Lung (tissue), 12 donors: ENCODE results near the gene SNTG2. TPM values are rescaled to one million over a fixed set of nuclear protein-coding genes. Genes with fewer than 3 reads are reported as not detected.

Source experiments
- ATAC-seq: fragments of 200-7000 bp; cut with Tn5 transposase; one replicate; pipeline ENCODE4 v1.9.1; 2020; ENCODE audit warnings: moderate number of reproducible peaks; ENCODE audit not compliant: insufficient read depth, low FRiP score
- DNase-seq, 3 donors: peaks; one replicate each; pipeline ENCODE4 v3.0.0-alpha.2; 2013 to 2017
- H3K27ac ChIP-seq, 2 donors: one replicate each; pipeline ENCODE4 v1.5.1; 2013; ENCODE audit warnings: mild to moderate bottlenecking in 2 of 2, moderate library complexity in 2 of 2, control low read depth in 1 of 2, inconsistent platforms in 1 of 2, low read depth in 1 of 2, low read length in 1 of 2
- H3K27me3 ChIP-seq, 3 donors: one replicate each; pipeline ENCODE4 v1.5.1; 2013; ENCODE audit warnings: low read length in 2 of 3; ENCODE audit not compliant: control insufficient read depth in 3 of 3, insufficient read depth in 3 of 3
- H3K36me3 ChIP-seq, 4 donors: one replicate each; pipeline ENCODE4 v1.5.1; 2013; ENCODE audit warnings: low read length in 4 of 4, mild to moderate bottlenecking in 1 of 4, moderate library complexity in 1 of 4; ENCODE audit not compliant: control insufficient read depth in 4 of 4, insufficient read depth in 4 of 4
- H3K4me1 ChIP-seq, 5 donors: one replicate each; pipeline ENCODE4 v1.5.1; 2013; ENCODE audit warnings: low read length in 5 of 5, mild to moderate bottlenecking in 2 of 5, moderate library complexity in 1 of 5; ENCODE audit not compliant: control insufficient read depth in 5 of 5, insufficient read depth in 5 of 5
- H3K4me3 ChIP-seq: one replicate; pipeline ENCODE4 v1.5.1; 2013; ENCODE audit warnings: mild to moderate bottlenecking, control low read depth, moderate library complexity
- H3K9ac ChIP-seq, 2 donors: one replicate each; pipeline ENCODE4 v1.5.1; 2013; ENCODE audit warnings: low read length in 2 of 2, control low read depth in 1 of 2; ENCODE audit not compliant: insufficient read depth in 1 of 2
- H3K9me3 ChIP-seq, 4 donors: one replicate each; pipeline ENCODE4 v1.5.1; 2013; ENCODE audit warnings: low read length in 3 of 4, mild to moderate bottlenecking in 1 of 4, moderate library complexity in 1 of 4; ENCODE audit not compliant: control insufficient read depth in 4 of 4, insufficient read depth in 3 of 4
- CTCF ChIP-seq: IDR thresholded peaks from 2 replicates; pipeline ENCODE4 v1.5.1; 2012; ENCODE audit warnings: mild to moderate bottlenecking; ENCODE audit errors: control extremely low read depth, extremely low read depth
- WGBS, 2 donors: extraction: QIAGEN DNeasy Blood & Tissue Kit; methylation state at CpG; one replicate each; pipeline ENCODE4 v1.1.7; 2013; 5-methylcytosine and 5-hydroxymethylcytosine counted together
- polyA plus RNA-seq, 2 donors: library from polyadenylated mRNA; stranded (reverse); fragments of 200-250 nt; gene quantifications; one replicate each; pipeline ENCODE4 v1.2.1, GENCODE V29; 2013
- total RNA-seq, 2 donors: library from RNA; depleted of rRNA in 1 of 2; stranded (reverse); fragments of >200 nt in 1 of 2; gene quantifications; one replicate each; pipeline ENCODE4 v1.2.1, GENCODE V29; 2014 to 2021
- donor health status: control.
- donor health status: control.
- donor health status: Bipolar disorder and iron deficiency.
- donor health status: healthy.
- donor health status: DM: yes; HTN: yes; CAD: no.

Gene SNTG2
- total and polyA plus RNA-seq, 4 donors = 0.31 to 1.8 (median 1.2) TPM

- peaks cover 0 to 4% (median 0%) of the 10 kb centered on the region in 3 donors for H3K27me3 ChIP-seq
- peaks cover 0 to 7% (median 0%) of the 10 kb centered on the region in 4 donors for H3K9me3 ChIP-seq
- no peak overlapping the region for H3K27ac ChIP-seq
- no peak for DNase-seq
- no peak for TF ChIP-seq CTCF
- H3K36me3 ChIP-seq = no peaks in the 10 kb centered on the region
- WGBS, 2 donors = 63 to 91% methylated on average over 3 of the region's 3 CpGs
- no peak for ATAC-seq
- H3K9ac ChIP-seq = no peak overlapping the region
- H3K4me3 ChIP-seq = no peak overlapping the region
- H3K4me1 ChIP-seq = no peaks in the 10 kb centered on the region
Measured at GRCh38 chr2:981258-981657, 30.6 kb downstream of the SNTG2 start.

GRCh38 chr2:981759-982158, 31.1 kb downstream of the SNTG2 start:
- TF ChIP-seq CTCF = no peak
- no peak overlapping the region for H3K9ac ChIP-seq
- 94 to 95% methylated on average over 4 of the region's 4 CpGs for WGBS, 2 donors
- no peak overlapping the region for H3K4me3 ChIP-seq
- H3K9me3 ChIP-seq = peaks cover 0 to 6% (median 0%) of the 10 kb centered on the region in 4 donors
- H3K27me3 ChIP-seq = peaks cover 0 to 4% (median 0%) of the 10 kb centered on the region in 3 donors
- no peaks in the 10 kb centered on the region for H3K36me3 ChIP-seq
- H3K27ac ChIP-seq = no peak overlapping the region
- DNase-seq (no peak), ATAC-seq (no peak)
- no peaks in the 10 kb centered on the region for H3K4me1 ChIP-seq

- DNase-seq (no peak), ATAC-seq (no peak)
- no peak overlapping the region for H3K9ac ChIP-seq
- H3K27me3 ChIP-seq = peaks cover 0 to 4% (median 0%) of the 10 kb centered on the region in 3 donors
- 61 to 79% methylated on average over 7 of the region's 7 CpGs for WGBS, 2 donors
- no peaks in the 10 kb centered on the region for H3K36me3 ChIP-seq
- no peak overlapping the region for H3K27ac ChIP-seq
- H3K4me1 ChIP-seq = no peaks in the 10 kb centered on the region
- peaks cover 0 to 5% (median 0%) of the 10 kb centered on the region in 4 donors for H3K9me3 ChIP-seq
- no peak for TF ChIP-seq CTCF
- H3K4me3 ChIP-seq = no peak overlapping the region
Measured at GRCh38 chr2:985317-985898, 34.8 kb downstream of the SNTG2 start.

- ATAC-seq (no peak), DNase-seq (no peak)
- no peak overlapping the region for H3K9ac ChIP-seq
- TF ChIP-seq CTCF = no peak
- H3K9me3 ChIP-seq = peaks cover 0 to 2% (median 0%) of the 10 kb centered on the region in 4 donors
- WGBS, 2 donors = 88 to 89% methylated on average over 16 of the region's 16 CpGs
- no peaks in the 10 kb centered on the region for H3K36me3 ChIP-seq
- no peaks in the 10 kb centered on the region for H3K4me1 ChIP-seq
- H3K4me3 ChIP-seq = no peak overlapping the region
- H3K27ac ChIP-seq = no peak overlapping the region
- peaks cover 0 to 2% (median 0%) of the 10 kb centered on the region in 3 donors for H3K27me3 ChIP-seq
Measured at GRCh38 chr2:987789-988188, 37.1 kb downstream of the SNTG2 start.
